ENCODE measurements around the gene RPRD1B.

Gene RPRD1B

DNA sequence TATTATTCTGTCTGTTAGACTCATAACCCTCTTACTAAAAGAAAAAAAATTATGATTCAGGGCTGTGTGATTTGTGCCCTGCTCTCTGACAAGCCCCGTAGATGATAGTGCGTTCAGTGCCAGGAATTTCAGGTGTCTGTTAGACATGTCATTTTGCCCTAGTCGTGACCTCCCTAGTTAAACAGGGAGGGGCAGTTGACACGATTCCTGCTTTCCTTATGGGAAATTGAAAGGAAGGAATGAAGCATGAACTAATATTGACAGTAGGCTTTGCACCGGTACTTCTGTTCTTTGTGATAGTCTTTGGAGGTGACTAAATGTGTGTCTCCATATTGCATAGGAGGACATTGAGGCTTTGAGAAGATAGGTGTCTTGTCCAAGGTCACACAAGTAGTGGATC lies 26.3 kb downstream of the RPRD1B start:
- DNase-seq (ENCODE audit: low read depth, low spot score), result no peak
- H3K27me3 ChIP-seq (ENCODE audit: control insufficient read depth, insufficient read depth, low read length), result no peaks in the 10 kb centered on the region
- H3K9me3 ChIP-seq (ENCODE audit: control insufficient read depth, insufficient read depth, low read length), result no peaks in the 10 kb centered on the region; the same call in 1 of the 2 replicates
- no peak overlapping the region for H3K27ac ChIP-seq (ENCODE audit: low read length)
- peaks cover 14% of the 10 kb centered on the region; the same call in 1 of the 2 replicates for H3K36me3 ChIP-seq (ENCODE audit: control insufficient read depth, insufficient read depth, low read length)
- WGBS (ENCODE audit: insufficient coverage, insufficient read length), result no CpG with 5 or more reads among the region's 5 CpGs
- no peak overlapping the region for H3K4me3 ChIP-seq (ENCODE audit: low read length)
- H3K4me1 ChIP-seq (ENCODE audit: control insufficient read depth, insufficient read depth, low read length), result no peaks in the 10 kb centered on the region

DNA sequence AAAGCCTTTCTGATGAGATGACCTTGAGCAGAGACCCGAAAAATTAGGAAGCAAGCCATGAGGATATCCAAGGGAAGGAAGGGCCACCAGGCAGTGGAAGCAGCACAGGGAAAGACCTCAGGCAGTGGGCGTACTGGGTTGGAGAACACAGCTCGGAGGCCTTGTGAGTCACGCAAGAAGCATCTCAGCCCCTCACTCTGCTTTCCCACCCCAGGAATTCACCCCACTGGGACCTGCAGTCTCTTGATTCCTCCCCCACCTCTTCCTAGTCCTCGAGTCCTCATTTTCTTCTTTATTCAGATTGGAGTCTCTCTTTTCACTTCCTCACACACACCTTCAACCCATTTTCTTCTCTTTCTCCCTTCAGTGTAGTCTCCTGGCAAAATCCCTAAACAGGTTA lies 27.0 kb downstream of the RPRD1B start:
- peaks cover 14% of the 10 kb centered on the region; the same call in 1 of the 2 replicates for H3K36me3 ChIP-seq (ENCODE audit: control insufficient read depth, insufficient read depth, low read length)
- WGBS (ENCODE audit: insufficient coverage, insufficient read length), result 100% methylated on average over 1 of the region's 5 CpGs
- DNase-seq (ENCODE audit: low read depth, low spot score), result no peak
- no peak overlapping the region for H3K27ac ChIP-seq (ENCODE audit: low read length)
- no peak overlapping the region for H3K4me3 ChIP-seq (ENCODE audit: low read length)
- no peaks in the 10 kb centered on the region for H3K4me1 ChIP-seq (ENCODE audit: control insufficient read depth, insufficient read depth, low read length)
- H3K9me3 ChIP-seq (ENCODE audit: control insufficient read depth, insufficient read depth, low read length), result no peaks in the 10 kb centered on the region; the same call in 1 of the 2 replicates
- H3K27me3 ChIP-seq (ENCODE audit: control insufficient read depth, insufficient read depth, low read length), result no peaks in the 10 kb centered on the region

- Histone ChIP-seq H3K27ac (ENCODE audit: low read length) (no peak overlapping the region), H3K27me3 (ENCODE audit: control insufficient read depth, insufficient read depth, low read length) (no peaks in the 10 kb centered on the region), H3K36me3 (ENCODE audit: control insufficient read depth, insufficient read depth, low read length) (peaks cover 16% of the 10 kb centered on the region; the same call in 1 of the 2 replicates), H3K4me1 (ENCODE audit: control insufficient read depth, insufficient read depth, low read length) (no peaks in the 10 kb centered on the region), H3K9me3 (ENCODE audit: control insufficient read depth, insufficient read depth, low read length) (no peaks in the 10 kb centered on the region; the same call in 1 of the 2 replicates), H3K4me3 (ENCODE audit: low read length) (no peak overlapping the region)
- DNase-seq (ENCODE audit: low read depth, low spot score), result no peak
- 100% methylated on average over 2 of the region's 4 CpGs for WGBS (ENCODE audit: insufficient coverage, insufficient read length)
These were observed 27.6 kb downstream of the RPRD1B start for GRCh38 chr20:38061109-38061508.

GRCh38 chr20:38062890-38063289 lies 29.3 kb downstream of the RPRD1B start:
- Histone ChIP-seq H3K4me3 (ENCODE audit: low read length) (no peak overlapping the region), H3K9me3 (ENCODE audit: control insufficient read depth, insufficient read depth, low read length) (no peaks in the 10 kb centered on the region; the same call in 1 of the 2 replicates), H3K27me3 (ENCODE audit: control insufficient read depth, insufficient read depth, low read length) (no peaks in the 10 kb centered on the region), H3K36me3 (ENCODE audit: control insufficient read depth, insufficient read depth, low read length) (peaks cover 26% of the 10 kb centered on the region), H3K4me1 (ENCODE audit: control insufficient read depth, insufficient read depth, low read length) (no peaks in the 10 kb centered on the region), H3K27ac (ENCODE audit: low read length) (no peak overlapping the region)
- no peak for DNase-seq (ENCODE audit: low read depth, low spot score)
- no CpG with 5 or more reads among the region's 5 CpGs for WGBS (ENCODE audit: insufficient coverage, insufficient read length)

DNA sequence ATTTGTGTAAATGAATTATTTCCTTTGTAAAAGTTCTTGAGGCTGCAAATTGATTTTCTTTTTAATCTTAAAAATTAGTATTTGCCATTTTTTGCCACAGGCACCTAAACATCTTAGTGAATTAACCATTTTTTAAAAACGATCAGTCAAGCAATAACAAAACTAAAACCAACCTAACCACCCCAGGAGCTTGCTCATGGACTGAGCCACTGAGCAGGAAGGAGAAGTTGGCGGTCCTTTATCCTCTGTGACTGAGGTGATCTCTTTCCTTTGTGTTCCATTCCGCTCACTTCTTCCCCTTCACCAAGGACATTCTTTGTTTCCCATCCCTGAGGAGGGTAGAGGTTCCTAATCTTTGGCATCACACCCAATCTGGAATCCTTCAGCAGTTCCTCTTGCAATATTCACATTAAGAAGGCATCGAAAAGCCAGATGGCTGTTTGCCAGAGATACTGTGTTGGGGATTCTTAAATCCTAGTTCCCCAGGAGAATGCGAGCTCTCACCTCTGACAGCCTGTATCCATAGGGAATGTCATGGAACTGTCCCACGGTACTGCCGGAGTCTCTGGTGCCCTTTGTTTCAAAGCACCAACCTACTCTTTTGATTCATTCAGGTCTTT lies 30.5 kb downstream of the RPRD1B start:
- Histone ChIP-seq H3K9me3 (ENCODE audit: control insufficient read depth, insufficient read depth, low read length) (no peaks in the 10 kb centered on the region; the same call in 1 of the 2 replicates), H3K4me3 (ENCODE audit: low read length) (no peak overlapping the region), H3K27ac (ENCODE audit: low read length) (no peak overlapping the region), H3K4me1 (ENCODE audit: control insufficient read depth, insufficient read depth, low read length) (no peaks in the 10 kb centered on the region), H3K27me3 (ENCODE audit: control insufficient read depth, insufficient read depth, low read length) (no peaks in the 10 kb centered on the region), H3K36me3 (ENCODE audit: control insufficient read depth, insufficient read depth, low read length) (peaks cover 30% of the 10 kb centered on the region)
- WGBS (ENCODE audit: insufficient coverage, insufficient read length), result no CpG with 5 or more reads among the region's 7 CpGs
- DNase-seq (ENCODE audit: low read depth, low spot score), result no peak

GRCh38 chr20:38065764-38066375 lies 32.3 kb downstream of the RPRD1B start:
- Histone ChIP-seq H3K4me3 (ENCODE audit: low read length) (no peak overlapping the region), H3K27ac (ENCODE audit: low read length) (no peak overlapping the region)

GRCh38 chr20:38066969-38067716 lies 33.6 kb downstream of the RPRD1B start:
- no peak overlapping the region for H3K4me3 ChIP-seq (ENCODE audit: low read length)
- no CpG with 5 or more reads among the region's 9 CpGs for WGBS (ENCODE audit: insufficient coverage, insufficient read length)
- no peaks in the 10 kb centered on the region; the same call in 1 of the 2 replicates for H3K9me3 ChIP-seq (ENCODE audit: control insufficient read depth, insufficient read depth, low read length)
- no peaks in the 10 kb centered on the region for H3K27me3 ChIP-seq (ENCODE audit: control insufficient read depth, insufficient read depth, low read length)
- DNase-seq (ENCODE audit: low read depth, low spot score), result no peak
- H3K27ac ChIP-seq (ENCODE audit: low read length), result no peak overlapping the region
- H3K4me1 ChIP-seq (ENCODE audit: control insufficient read depth, insufficient read depth, low read length), result no peaks in the 10 kb centered on the region
- peaks cover 27% of the 10 kb centered on the region for H3K36me3 ChIP-seq (ENCODE audit: control insufficient read depth, insufficient read depth, low read length)

More at GRCh38 chr20:38065764-38066375, 32.3 kb downstream of the RPRD1B start:
- Histone ChIP-seq H3K36me3 (ENCODE audit: control insufficient read depth, insufficient read depth, low read length) (peaks cover 27% of the 10 kb centered on the region), H3K27me3 (ENCODE audit: control insufficient read depth, insufficient read depth, low read length) (no peaks in the 10 kb centered on the region), H3K4me1 (ENCODE audit: control insufficient read depth, insufficient read depth, low read length) (no peaks in the 10 kb centered on the region), H3K9me3 (ENCODE audit: control insufficient read depth, insufficient read depth, low read length) (no peaks in the 10 kb centered on the region; the same call in 1 of the 2 replicates)
- WGBS (ENCODE audit: insufficient coverage, insufficient read length), result no CpG with 5 or more reads among the region's 10 CpGs
- no peak for DNase-seq (ENCODE audit: low read depth, low spot score)

DNA sequence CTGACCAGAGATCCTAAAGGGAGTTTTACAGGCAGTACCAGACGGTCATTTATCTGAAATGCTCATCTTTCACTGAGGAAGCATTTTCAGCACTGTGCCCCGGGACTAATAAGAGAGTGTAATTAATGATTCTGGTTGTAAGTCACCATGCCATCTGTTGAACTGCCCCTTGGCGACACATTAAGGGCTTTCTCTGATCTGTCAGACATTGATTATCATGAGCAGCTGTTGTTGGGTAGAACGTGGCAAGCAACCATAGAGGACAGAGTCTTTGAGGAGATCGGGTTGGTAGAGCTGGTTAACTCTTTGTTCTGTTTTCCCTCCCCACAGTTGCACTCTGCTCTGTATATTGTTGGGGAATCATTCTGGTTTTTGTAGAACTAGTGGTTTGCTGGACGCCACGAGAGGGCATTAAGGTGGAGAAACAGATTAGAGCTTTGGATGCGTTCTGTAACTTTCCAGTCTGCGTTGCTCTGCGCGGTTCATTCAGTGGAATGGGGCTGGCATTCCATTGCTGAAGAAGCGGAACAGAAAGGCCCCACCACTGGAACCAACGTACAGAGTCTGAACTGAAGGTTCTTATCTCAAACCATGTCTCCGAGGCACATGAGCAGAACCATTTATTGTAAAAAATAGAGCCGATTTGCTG lies 34.3 kb downstream of the RPRD1B start:
- peaks cover 26% of the 10 kb centered on the region for H3K36me3 ChIP-seq (ENCODE audit: control insufficient read depth, insufficient read depth, low read length)
- H3K27ac ChIP-seq (ENCODE audit: low read length), result no peak overlapping the region
- no peaks in the 10 kb centered on the region; the same call in 1 of the 2 replicates for H3K9me3 ChIP-seq (ENCODE audit: control insufficient read depth, insufficient read depth, low read length)
- DNase-seq (ENCODE audit: low read depth, low spot score), result no peak
- H3K4me1 ChIP-seq (ENCODE audit: control insufficient read depth, insufficient read depth, low read length), result no peaks in the 10 kb centered on the region
- H3K4me3 ChIP-seq (ENCODE audit: low read length), result no peak overlapping the region
- no CpG with 5 or more reads among the region's 15 CpGs for WGBS (ENCODE audit: insufficient coverage, insufficient read length)
- no peaks in the 10 kb centered on the region for H3K27me3 ChIP-seq (ENCODE audit: control insufficient read depth, insufficient read depth, low read length)

- DNase-seq (ENCODE audit: low read depth, low spot score), result no peak
- Histone ChIP-seq H3K4me1 (ENCODE audit: control insufficient read depth, insufficient read depth, low read length) (no peaks in the 10 kb centered on the region), H3K4me3 (ENCODE audit: low read length) (no peak overlapping the region), H3K36me3 (ENCODE audit: control insufficient read depth, insufficient read depth, low read length) (peaks cover 14% of the 10 kb centered on the region), H3K27me3 (ENCODE audit: control insufficient read depth, insufficient read depth, low read length) (no peaks in the 10 kb centered on the region), H3K9me3 (ENCODE audit: control insufficient read depth, insufficient read depth, low read length) (no peaks in the 10 kb centered on the region), H3K27ac (ENCODE audit: low read length) (no peak overlapping the region)
- no CpG with 5 or more reads among the region's 1 CpG for WGBS (ENCODE audit: insufficient coverage, insufficient read length)
These were observed 39.4 kb downstream of the RPRD1B start for GRCh38 chr20:38072898-38073297.
